ENCODE measurements around the gene TMEM191C.
"Not testable (repeated sequence)": the region's sequence is repeated elsewhere in the genome, so short reads cannot be mapped to it uniquely, and the experiment has no call there.

Gene TMEM191C

DNA sequence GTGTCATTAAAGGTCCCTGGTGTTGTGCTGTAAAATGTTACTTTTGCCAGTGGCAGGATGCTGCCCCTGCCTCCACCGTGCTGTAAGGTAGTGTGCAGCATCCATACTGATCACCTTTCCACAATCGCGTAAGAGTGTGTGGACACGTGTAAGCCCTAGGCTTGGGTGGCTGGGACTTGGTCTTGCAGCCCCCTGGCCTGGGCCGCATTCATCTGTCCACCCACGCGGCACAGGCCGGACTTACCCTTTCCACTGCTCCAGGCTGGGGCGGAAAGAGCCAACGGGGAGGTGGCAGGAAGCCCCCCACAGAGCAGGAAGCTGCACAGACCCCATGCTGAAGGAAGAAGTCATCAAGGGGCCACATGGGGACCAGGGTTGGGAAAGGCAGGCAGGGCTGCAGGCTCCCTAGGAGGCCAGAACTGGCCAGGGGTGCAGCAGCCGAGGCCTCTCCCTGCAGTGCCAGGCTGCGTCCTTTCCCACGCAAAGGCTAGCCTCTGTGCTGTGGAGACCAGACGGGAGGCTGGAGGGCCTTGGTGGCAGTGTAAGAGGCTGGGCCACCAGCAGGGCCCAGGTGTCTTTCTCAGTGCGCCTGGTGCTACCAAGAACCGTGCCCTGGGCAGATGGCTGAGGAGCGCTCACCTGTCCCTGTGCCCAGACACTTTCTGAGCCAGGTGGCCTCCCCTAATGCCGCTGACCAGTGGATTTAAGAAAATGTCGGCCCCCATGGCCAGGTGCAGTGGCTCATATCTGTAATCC, 11.7 kb upstream of the TMEM191C start:
- no peak overlapping the region for H3K4me3 ChIP-seq
- no peak overlapping the region for H3K27ac ChIP-seq
- no peak overlapping the region for H3K9ac ChIP-seq (ENCODE audit: insufficient read length)
- DNase-seq (ENCODE audit: low read depth, low spot score), result no peak
- H3K36me3 ChIP-seq (ENCODE audit: insufficient read depth, low read length), result no peaks in the 10 kb centered on the region
- H3K9me3 ChIP-seq (ENCODE audit: low read depth, low read length), result no peaks in the 10 kb centered on the region
- TF ChIP-seq POLR2AphosphoS5 (IDR thresholded peaks at IDR 0.05; ENCODE audit: borderline replicate concordance, low read depth, low read length), result no peak

DNA sequence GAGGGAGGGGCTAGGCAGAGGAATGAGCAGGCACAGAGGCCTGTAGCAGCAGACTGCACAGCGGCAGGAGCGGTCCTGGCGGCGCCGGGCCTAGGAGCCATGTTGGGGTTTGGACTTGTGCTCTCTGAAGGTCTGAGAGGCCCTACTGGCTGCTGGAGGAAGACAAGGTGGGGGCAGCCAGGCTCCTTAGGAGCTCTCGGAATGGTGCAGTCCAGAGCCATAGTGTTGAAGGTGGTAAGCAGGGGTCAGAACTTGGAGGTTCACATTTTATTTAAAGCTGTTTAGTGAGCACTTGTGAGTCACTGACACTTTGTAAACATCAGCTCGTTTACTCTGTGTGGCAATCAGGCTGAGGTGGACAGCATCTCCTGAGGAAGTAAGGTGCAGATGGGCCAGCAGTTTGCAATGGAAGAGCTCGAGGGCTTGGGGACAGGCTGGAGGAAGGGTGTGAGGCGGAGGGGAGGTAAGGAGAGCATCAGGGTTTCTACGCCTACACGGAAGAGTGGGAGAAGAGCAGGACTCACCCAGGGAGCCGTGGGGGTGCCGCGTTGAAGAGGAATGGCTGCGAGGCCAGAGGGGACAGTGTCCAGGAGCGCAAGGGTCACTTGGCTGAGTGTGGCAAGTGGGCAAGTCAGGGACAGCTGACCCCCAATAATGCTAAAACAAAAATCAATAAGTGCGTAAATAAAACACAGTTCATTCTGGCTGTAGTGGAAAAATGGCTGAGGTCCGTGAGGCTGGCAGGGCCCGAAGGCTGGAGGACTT, 10.0 kb upstream of the TMEM191C start:
- H3K4me3 ChIP-seq, result no peak overlapping the region

GRCh38 chr22:21462672-21463071, 4.5 kb upstream of the TMEM191C start:
- not testable (repeated sequence) for H3K9me3 ChIP-seq (ENCODE audit: low read depth, low read length); H3K4me3 ChIP-seq; DNase-seq (ENCODE audit: low read depth, low spot score); H3K27ac ChIP-seq; H3K9ac ChIP-seq (ENCODE audit: insufficient read length); H3K36me3 ChIP-seq (ENCODE audit: insufficient read depth, low read length)

More for the DNA sequence above, 10.0 kb upstream of the TMEM191C start:
- no peak for DNase-seq (ENCODE audit: low read depth, low spot score)
- Histone ChIP-seq H3K9ac (ENCODE audit: insufficient read length) (no peak overlapping the region), H3K36me3 (ENCODE audit: insufficient read depth, low read length) (no peaks in the 10 kb centered on the region), H3K9me3 (ENCODE audit: low read depth, low read length) (no peaks in the 10 kb centered on the region), H3K27ac (no peak overlapping the region)
- TF ChIP-seq FOXP2 (optimal IDR thresholded peaks at IDR 0.05; ENCODE audit: control extremely low read depth, extremely low read length, insufficient read depth) (no peak), POLR2AphosphoS5 (IDR thresholded peaks at IDR 0.05; ENCODE audit: borderline replicate concordance, low read depth, low read length) (no peak), EZH2 (IDR thresholded peaks at IDR 0.05) (no peak)

GRCh38 chr22:21468194-21469096, 1.3 kb downstream of the TMEM191C start:
- not testable (repeated sequence) for H3K36me3 ChIP-seq (ENCODE audit: insufficient read depth, low read length); H3K27ac ChIP-seq; H3K9me3 ChIP-seq (ENCODE audit: low read depth, low read length); H3K9ac ChIP-seq (ENCODE audit: insufficient read length)
- peak; percentile 28 for DNase-seq (ENCODE audit: low read depth, low spot score)
- peak overlapping the region; percentile 60; the same call in 1 of the 2 replicates for H3K4me3 ChIP-seq

DNA sequence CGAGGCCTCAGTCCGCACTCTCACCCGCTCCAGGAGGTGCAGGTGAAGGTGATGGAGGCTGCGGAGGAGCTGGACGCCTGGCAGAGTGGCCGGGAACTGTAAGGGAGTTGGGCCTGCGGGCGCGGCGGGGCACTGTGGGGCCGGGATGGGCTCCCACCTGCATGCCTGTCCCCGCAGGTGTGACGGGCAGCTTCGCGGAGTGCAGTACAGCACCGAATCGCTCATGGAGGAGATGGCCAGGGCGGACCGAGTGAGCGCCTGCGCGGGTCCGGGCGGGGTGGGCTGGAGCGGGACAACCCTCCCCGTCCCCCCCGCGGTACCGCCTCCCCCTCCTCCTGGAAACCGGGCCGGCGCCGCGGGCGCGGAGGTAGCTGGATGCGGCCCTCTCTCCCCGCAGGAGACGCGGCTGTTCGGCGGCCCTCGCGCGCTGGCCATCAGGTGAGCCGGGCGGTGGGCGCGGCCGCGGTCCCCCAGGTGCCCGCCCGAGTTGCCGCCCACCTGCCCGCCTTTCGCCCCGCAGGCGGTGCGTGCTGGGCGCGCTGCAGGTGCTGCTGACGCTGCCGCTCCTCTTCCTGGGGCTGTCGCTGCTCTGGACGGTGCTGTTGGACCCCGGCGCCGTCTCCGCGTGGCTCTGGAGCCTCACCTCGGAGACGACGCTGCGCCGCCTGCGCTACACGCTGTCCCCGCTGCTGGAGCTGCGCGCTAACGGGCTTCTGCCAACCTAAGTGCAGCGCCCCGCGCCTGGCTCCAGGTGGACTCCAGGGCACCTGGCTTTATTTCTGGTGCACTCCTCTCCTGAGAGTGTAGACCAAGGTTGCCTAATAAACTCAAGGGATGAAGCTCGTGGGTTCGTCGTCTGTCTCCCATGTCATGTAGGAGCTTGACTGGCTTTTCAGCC, 2.2 kb downstream of the TMEM191C start:
- H3K9me3 ChIP-seq (ENCODE audit: low read depth, low read length); H3K27ac ChIP-seq; H3K36me3 ChIP-seq (ENCODE audit: insufficient read depth, low read length); H3K9ac ChIP-seq (ENCODE audit: insufficient read length); H3K4me3 ChIP-seq; DNase-seq (ENCODE audit: low read depth, low spot score): not testable (repeated sequence)

- not testable (repeated sequence) for DNase-seq (ENCODE audit: low read depth, low spot score); H3K4me3 ChIP-seq; H3K36me3 ChIP-seq (ENCODE audit: insufficient read depth, low read length); H3K9ac ChIP-seq (ENCODE audit: insufficient read length); H3K27ac ChIP-seq; H3K9me3 ChIP-seq (ENCODE audit: low read depth, low read length)
Measured at GRCh38 chr22:21472984-21473383, 5.8 kb downstream of the TMEM191C start.

GRCh38 chr22:21473664-21474063, 6.5 kb downstream of the TMEM191C start:
- not testable (repeated sequence) for DNase-seq (ENCODE audit: low read depth, low spot score); H3K4me3 ChIP-seq; H3K9ac ChIP-seq (ENCODE audit: insufficient read length); H3K36me3 ChIP-seq (ENCODE audit: insufficient read depth, low read length); H3K9me3 ChIP-seq (ENCODE audit: low read depth, low read length); H3K27ac ChIP-seq

DNA sequence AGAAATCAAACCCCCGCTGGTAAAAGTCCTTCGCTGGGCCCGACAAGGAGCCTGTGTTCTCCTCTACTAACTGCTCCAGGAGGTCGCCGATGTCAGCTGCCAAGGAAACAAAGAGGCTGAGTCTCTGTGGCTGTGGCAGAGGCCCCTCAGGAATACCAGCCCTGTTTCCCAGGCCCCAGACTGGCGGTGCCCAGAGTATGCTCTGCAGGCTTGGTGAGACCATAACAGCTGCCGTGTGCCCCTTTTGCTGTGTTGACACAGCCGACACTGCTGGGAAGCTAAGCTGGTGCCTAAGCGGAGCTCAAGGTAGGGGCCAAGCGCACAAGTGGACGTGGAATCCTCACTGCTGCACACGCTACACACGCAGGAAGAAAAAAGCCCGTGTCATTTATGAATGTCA, 16.9 kb downstream of the TMEM191C start:
- not testable (repeated sequence) for DNase-seq (ENCODE audit: low read depth, low spot score); H3K9ac ChIP-seq (ENCODE audit: insufficient read length); H3K36me3 ChIP-seq (ENCODE audit: insufficient read depth, low read length); H3K4me3 ChIP-seq; H3K27ac ChIP-seq; H3K9me3 ChIP-seq (ENCODE audit: low read depth, low read length)

GRCh38 chr22:21487723-21488122, 20.5 kb downstream of the TMEM191C start:
- not testable (repeated sequence) for DNase-seq (ENCODE audit: low read depth, low spot score); H3K27ac ChIP-seq; H3K4me3 ChIP-seq; H3K9me3 ChIP-seq (ENCODE audit: low read depth, low read length); H3K36me3 ChIP-seq (ENCODE audit: insufficient read depth, low read length); H3K9ac ChIP-seq (ENCODE audit: insufficient read length)

- H3K36me3 ChIP-seq (ENCODE audit: insufficient read depth, low read length); DNase-seq (ENCODE audit: low read depth, low spot score); H3K27ac ChIP-seq; H3K9me3 ChIP-seq (ENCODE audit: low read depth, low read length); H3K9ac ChIP-seq (ENCODE audit: insufficient read length); H3K4me3 ChIP-seq: not testable (repeated sequence)
Measured at GRCh38 chr22:21489149-21489680, 22.0 kb downstream of the TMEM191C start.

GRCh38 chr22:21490556-21490955, 23.4 kb downstream of the TMEM191C start:
- H3K36me3 ChIP-seq (ENCODE audit: insufficient read depth, low read length); H3K9ac ChIP-seq (ENCODE audit: insufficient read length); H3K27ac ChIP-seq; H3K9me3 ChIP-seq (ENCODE audit: low read depth, low read length); DNase-seq (ENCODE audit: low read depth, low spot score); H3K4me3 ChIP-seq: not testable (repeated sequence)

DNA sequence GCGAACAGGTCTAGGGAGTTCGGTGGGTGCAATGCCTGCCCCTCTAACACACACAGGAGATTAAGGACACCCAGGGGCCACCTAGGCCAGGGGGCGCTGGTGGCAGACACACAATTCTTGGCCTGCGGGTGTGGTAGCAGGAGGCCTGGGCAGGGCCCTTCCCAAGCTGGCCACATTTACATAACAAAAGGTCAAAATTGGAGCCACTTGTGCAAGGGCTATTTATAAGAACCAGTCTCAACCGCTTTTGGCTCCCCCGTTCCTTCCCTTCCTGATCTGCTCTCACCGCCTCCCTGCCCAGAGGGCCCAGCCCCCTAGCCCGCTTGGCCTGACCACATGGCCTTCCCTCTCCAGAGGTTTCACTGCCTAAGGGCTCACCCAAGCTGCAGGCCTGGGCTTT, 25.1 kb downstream of the TMEM191C start:
- H3K4me3 ChIP-seq; H3K27ac ChIP-seq; H3K9ac ChIP-seq (ENCODE audit: insufficient read length); DNase-seq (ENCODE audit: low read depth, low spot score); H3K9me3 ChIP-seq (ENCODE audit: low read depth, low read length); H3K36me3 ChIP-seq (ENCODE audit: insufficient read depth, low read length): not testable (repeated sequence)
